ACHN (cell line): Measurements from ENCODE around the gene EVI5L.

Source experiments
- DNase-seq: peaks from one replicate; pipeline ENCODE4 v3.0.0-alpha.2; 2015
- in situ Hi-C: cut with HindIII; loops from 2 replicates; pipeline ENCODE4 v1.10.0; 2017; ENCODE audit warnings: low sequenced_read_pairs, low pct_ligation_motif_present, low pct_unique_long_range_greater_than_20kb

EVI5L gene

GRCh38 chr19:7866399-7867091 lies 36.5 kb downstream of the EVI5L start:
- DNase-seq = no peak
- in situ Hi-C loops = no loop called here

- DNase-seq = no peak
- in situ Hi-C loops = no loop called here
These were observed 37.2 kb downstream of the EVI5L start for GRCh38 chr19:7867092-7867844.

- in situ Hi-C loops = no loop called here
- no peak for DNase-seq
These were observed 38.3 kb downstream of the EVI5L start for GRCh38 chr19:7868326-7868670.

- in situ Hi-C loops = no loop called here
- DNase-seq = peak; percentile 82
These were observed 38.8 kb downstream of the EVI5L start for GRCh38 chr19:7868671-7869452.

GRCh38 chr19:7869453-7869909 lies 39.5 kb downstream of the EVI5L start:
- in situ Hi-C loops = no loop called here
- peak; percentile 23 for DNase-seq

GRCh38 chr19:7869910-7870511 lies 40.0 kb downstream of the EVI5L start:
- in situ Hi-C loops = no loop called here
- DNase-seq = peak; percentile 27

GRCh38 chr19:7870571-7871436 lies 40.8 kb downstream of the EVI5L start:
- in situ Hi-C loops = no loop called here

GRCh38 chr19:7871437-7872305 lies 41.7 kb downstream of the EVI5L start:
- in situ Hi-C loops = no loop called here
- peak; percentile 90 for DNase-seq

More at GRCh38 chr19:7870571-7871436, 40.8 kb downstream of the EVI5L start:
- DNase-seq = peak; percentile 73

- in situ Hi-C loops = no loop called here
- no peak for DNase-seq
These were observed 42.5 kb downstream of the EVI5L start for GRCh38 chr19:7872306-7873204.

GRCh38 chr19:7873304-7874075 lies 43.5 kb downstream of the EVI5L start:
- DNase-seq = no peak

GRCh38 chr19:7874076-7874896 lies 44.3 kb downstream of the EVI5L start, which contains the start of gene PRR36:
Gene PRR36 (minus strand): TSS chr19:7874390. CDS start chr19:7873689, 701 bp downstream.
- peak; percentile 67 for DNase-seq
- in situ Hi-C loops = no loop called here

More at GRCh38 chr19:7873304-7874075, 43.5 kb downstream of the EVI5L start:
- in situ Hi-C loops = no loop called here

- in situ Hi-C loops = no loop called here
- no peak for DNase-seq
These were observed 44.9 kb downstream of the EVI5L start for GRCh38 chr19:7874897-7875273.

- in situ Hi-C loops = no loop called here
- no peak for DNase-seq
These were observed 47.3 kb downstream of the EVI5L start for GRCh38 chr19:7877249-7877836.

- no peak for DNase-seq
- in situ Hi-C loops = no loop called here
These were observed 49.2 kb downstream of the EVI5L start for GRCh38 chr19:7879111-7879807.
